ENCODE data around the gene OR4D2.

The OR4D2 gene

DNA sequence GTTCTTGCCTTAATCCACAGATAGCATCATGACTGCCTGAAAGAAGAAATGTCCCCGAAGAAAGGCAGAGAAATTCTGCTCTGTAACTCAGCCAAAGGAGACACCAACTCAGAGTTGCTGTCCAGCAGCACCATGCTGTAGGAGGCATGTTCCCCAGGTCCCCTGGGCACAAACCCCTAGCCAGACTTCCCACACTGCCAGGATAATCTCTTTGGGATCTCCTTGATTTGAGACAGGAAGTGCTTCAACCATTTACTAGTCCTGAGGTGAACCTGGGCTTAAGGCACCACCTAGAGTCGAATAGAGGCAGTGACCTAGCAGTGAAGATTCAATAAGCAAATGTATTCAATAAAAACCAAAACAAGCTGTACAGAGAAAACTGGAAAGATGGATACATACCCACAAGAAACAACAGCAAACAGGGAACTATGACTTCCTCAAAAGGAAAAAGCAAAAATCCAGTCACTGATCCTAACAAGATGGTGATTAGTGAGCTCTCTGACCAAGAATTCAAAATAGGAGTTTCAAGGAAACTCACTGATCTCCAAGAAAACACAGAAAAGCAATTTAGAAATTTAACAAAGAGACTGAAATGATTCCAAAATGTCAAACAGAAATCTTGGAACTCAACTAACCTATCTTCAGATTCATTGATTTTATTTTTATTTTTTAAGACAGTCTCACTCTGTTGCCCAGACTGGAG lies 5.7 kb downstream of the OR4D2 start:
- TF ChIP-seq, protein P1, sequence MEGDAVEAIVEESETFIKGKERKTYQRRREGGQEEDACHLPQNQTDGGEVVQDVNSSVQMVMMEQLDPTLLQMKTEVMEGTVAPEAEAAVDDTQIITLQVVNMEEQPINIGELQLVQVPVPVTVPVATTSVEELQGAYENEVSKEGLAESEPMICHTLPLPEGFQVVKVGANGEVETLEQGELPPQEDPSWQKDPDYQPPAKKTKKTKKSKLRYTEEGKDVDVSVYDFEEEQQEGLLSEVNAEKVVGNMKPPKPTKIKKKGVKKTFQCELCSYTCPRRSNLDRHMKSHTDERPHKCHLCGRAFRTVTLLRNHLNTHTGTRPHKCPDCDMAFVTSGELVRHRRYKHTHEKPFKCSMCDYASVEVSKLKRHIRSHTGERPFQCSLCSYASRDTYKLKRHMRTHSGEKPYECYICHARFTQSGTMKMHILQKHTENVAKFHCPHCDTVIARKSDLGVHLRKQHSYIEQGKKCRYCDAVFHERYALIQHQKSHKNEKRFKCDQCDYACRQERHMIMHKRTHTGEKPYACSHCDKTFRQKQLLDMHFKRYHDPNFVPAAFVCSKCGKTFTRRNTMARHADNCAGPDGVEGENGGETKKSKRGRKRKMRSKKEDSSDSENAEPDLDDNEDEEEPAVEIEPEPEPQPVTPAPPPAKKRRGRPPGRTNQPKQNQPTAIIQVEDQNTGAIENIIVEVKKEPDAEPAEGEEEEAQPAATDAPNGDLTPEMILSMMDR (IDR thresholded peaks at IDR 0.05; ENCODE audit: borderline replicate concordance, insufficient read depth, low read depth, low read length): peak; percentile 55
- H3K4me3 ChIP-seq (ENCODE audit: low read depth, low read length): no peak overlapping the region

DNA sequence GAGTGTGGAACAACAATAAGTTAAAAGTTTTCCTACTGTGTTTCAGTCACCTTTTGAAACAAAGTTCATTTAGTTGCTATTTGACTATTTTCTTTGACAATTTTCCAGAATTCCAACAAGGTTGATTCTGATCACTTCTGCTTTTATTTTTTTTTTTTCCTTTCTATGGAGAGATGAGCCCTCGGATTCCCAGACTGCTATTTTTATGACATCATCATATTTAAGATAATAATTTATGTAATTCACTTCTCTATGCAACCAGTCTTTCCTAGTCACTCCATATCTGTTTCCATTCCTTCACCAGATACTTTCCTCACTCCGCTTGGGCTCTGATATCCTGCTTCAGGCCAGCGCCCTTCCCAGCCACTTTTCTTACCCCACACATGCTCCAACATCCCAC lies 8.1 kb downstream of the OR4D2 start:
- TF ChIP-seq, protein P1 (IDR thresholded peaks at IDR 0.05; ENCODE audit: borderline replicate concordance, insufficient read depth, low read depth, low read length): no peak
- no peak overlapping the region for H3K4me3 ChIP-seq (ENCODE audit: low read depth, low read length)

DNA sequence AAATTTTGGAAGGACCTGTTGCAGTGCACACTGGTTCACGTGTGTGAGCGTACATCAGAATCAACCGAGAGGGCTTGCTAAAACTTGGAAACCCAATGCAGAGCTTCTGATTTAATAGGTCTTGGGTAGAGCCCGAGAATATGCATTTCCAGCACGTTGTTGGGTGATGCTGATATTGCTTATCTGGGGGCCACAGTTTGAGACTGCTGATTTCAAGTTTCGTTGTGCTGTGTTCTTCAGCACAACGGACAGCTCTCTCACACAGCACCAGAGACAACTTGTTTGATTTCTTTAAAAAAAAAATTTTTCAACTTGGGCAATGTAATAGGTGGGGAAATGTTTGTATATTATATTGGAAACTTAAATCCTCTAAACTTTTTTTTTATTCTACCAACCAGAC lies 9.4 kb downstream of the OR4D2 start:
- TF ChIP-seq, protein P1 (IDR thresholded peaks at IDR 0.05; ENCODE audit: borderline replicate concordance, insufficient read depth, low read depth, low read length): no peak
- H3K4me3 ChIP-seq (ENCODE audit: low read depth, low read length): no peak overlapping the region

DNA sequence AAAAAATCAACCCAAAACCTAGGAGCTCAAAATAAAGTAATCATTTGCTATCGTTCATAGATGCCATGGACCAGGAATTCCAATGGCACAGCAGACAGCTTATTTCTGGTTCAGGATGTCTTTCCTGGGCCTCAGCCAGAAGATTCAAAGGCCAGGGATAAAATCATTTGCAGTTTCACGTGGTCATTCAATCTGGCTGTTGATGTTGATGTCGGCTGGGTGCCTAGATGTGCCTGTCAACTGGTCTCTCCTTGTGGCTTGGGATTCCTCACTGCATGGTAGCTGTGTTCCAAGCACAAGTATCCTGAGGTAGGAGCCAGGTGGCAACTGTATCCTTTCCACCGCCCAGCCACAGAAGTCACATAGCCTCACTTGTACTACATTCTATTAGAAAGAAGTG lies 15.0 kb downstream of the OR4D2 start:
- H3K4me3 ChIP-seq (ENCODE audit: low read depth, low read length): no peak overlapping the region
- TF ChIP-seq, protein P1 (IDR thresholded peaks at IDR 0.05; ENCODE audit: borderline replicate concordance, insufficient read depth, low read depth, low read length): no peak

DNA sequence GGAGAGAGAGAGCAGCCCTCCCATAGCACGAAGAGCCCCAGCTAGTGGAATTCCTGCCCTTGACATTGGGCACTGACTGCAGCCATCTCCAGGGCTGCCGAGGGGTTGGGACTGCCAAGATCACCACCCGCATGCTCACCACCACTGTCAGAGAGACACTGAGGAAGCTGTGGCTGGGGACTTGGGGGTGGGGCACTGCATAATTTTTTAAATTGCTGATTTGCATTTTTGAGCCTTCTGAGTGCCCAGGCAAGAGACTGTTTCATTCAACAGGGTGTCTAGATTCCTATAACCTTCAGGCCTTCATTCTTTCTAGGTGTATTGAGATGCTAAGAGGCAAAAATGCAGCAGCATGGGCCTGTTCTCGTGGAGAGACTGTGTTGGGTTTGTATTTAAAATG lies 16.7 kb downstream of the OR4D2 start:
- TF ChIP-seq, protein P1 (IDR thresholded peaks at IDR 0.05; ENCODE audit: borderline replicate concordance, insufficient read depth, low read depth, low read length): no peak
- no peak overlapping the region for H3K4me3 ChIP-seq (ENCODE audit: low read depth, low read length)

DNA sequence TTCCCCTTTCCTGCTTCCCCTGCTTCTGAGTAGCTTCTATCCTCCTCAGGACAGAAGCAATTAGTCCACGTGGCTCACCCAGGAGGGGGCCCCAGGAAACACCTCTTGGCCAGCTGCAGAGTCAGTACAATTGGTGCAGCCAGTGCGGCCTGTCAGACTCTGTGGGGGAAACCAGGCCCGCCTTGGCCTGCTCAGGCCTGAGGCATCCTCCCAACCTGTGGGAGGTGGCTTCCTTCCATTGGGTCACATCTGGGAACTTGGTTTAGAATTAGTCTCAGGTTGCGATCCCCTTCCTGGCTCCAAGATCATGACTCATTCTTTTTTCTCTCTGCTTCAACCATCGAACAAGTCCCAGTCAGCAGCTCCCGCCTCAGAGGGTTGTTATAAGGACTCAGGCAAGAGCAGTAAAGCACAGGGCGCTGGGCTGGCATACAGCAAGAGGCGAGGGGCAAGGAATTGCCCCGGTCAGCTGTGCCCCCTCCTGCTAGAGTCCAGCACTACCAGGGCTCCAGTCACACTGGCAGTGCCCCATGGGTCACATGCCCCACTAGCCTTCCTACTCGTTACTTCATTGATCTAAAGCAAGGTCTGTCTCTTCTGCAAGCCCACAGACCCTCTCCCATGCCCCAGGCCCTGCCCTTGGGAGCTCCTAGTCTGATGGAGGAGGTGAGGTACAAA lies 17.7 kb downstream of the OR4D2 start:
- TF ChIP-seq, protein P1 (IDR thresholded peaks at IDR 0.05; ENCODE audit: borderline replicate concordance, insufficient read depth, low read depth, low read length): no peak
- H3K4me3 ChIP-seq (ENCODE audit: low read depth, low read length): no peak overlapping the region
